ENCODE results near the gene DNAJC3. TPM values are rescaled to one million over a fixed set of nuclear protein-coding genes. Genes with fewer than 3 reads are reported as not detected.
A peak's percentile ranks its signal among the peaks of the same experiment; 100 is the strongest.

DNAJC3 gene
- polyA plus RNA-seq, 3 donors, result 39.1 to 42.2 (median 39.9) TPM

GRCh38 chr13:95791084-95791722, 114.3 kb downstream of the DNAJC3 start:
- no peak for DNase-seq (ENCODE audit: extremely low read depth in 1 of 11, low read depth in 9 of 11, low spot score in 4 of 11)

- no peak for DNase-seq (ENCODE audit: extremely low read depth in 1 of 11, low read depth in 9 of 11, low spot score in 4 of 11)
Measured at GRCh38 chr13:95793018-95793555, 116.1 kb downstream of the DNAJC3 start.

GRCh38 chr13:95793781-95794180, 116.8 kb downstream of the DNAJC3 start:
- DNase-seq (ENCODE audit: extremely low read depth in 1 of 11, low read depth in 9 of 11, low spot score in 4 of 11), result no peak

- DNase-seq (ENCODE audit: extremely low read depth in 1 of 11, low read depth in 9 of 11, low spot score in 4 of 11), result no peak
Measured at GRCh38 chr13:95797016-95797415, 120.1 kb downstream of the DNAJC3 start.

DNA sequence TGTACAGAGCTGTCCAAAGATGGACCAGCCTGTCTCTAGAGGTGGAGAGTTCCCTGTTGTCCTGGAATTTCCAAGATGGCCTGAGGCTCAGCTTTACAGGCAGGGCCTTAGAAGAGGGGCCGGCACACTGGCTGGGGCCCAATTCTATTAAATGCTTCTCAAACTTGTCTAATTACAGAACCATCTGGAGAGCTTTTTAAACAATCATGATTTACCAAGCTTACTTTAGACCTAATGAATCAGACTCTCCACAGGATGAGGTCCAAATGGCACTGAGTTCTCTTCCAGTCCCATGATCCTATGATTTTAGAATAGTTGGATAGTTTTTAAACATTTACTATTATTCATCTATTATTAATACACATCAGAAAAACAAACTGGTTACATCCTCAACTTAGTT, 123.5 kb downstream of the DNAJC3 start:
- DNase-seq (ENCODE audit: extremely low read depth in 1 of 11, low read depth in 9 of 11, low spot score in 4 of 11), result no peak

DNA sequence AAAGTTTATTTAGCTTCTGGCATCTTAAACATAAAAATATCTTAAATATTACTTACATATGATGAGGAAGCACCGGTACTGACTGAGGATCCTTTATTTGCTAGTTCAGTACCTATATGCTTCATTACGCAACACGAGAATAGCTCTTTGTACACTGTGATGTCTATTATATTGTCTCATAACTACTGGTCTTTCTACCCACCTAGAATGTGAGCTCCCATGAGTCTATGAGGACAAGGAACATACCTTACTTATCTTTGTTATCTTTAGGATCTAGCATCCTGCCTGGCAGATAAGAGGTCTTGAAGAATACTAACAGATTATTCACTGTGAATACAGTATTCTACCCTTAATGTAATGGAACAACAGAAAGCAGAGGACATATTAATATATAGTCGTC, 124.9 kb downstream of the DNAJC3 start:
- DNase-seq (ENCODE audit: extremely low read depth in 1 of 11, low read depth in 9 of 11, low spot score in 4 of 11), result no peak

- peak in 7 of 11 donors; percentile 4 to 32 (median 15) for DNase-seq (ENCODE audit: extremely low read depth in 1 of 11, low read depth in 9 of 11, low spot score in 4 of 11)
Measured at GRCh38 chr13:95805921-95806320, 129.0 kb downstream of the DNAJC3 start.

- no peak for DNase-seq (ENCODE audit: extremely low read depth in 1 of 11, low read depth in 9 of 11, low spot score in 4 of 11)
Measured at GRCh38 chr13:95809429-95809828, 132.5 kb downstream of the DNAJC3 start.

GRCh38 chr13:95813139-95813538, 136.2 kb downstream of the DNAJC3 start:
- DNase-seq (ENCODE audit: extremely low read depth in 1 of 11, low read depth in 9 of 11, low spot score in 4 of 11), result no peak

DNA sequence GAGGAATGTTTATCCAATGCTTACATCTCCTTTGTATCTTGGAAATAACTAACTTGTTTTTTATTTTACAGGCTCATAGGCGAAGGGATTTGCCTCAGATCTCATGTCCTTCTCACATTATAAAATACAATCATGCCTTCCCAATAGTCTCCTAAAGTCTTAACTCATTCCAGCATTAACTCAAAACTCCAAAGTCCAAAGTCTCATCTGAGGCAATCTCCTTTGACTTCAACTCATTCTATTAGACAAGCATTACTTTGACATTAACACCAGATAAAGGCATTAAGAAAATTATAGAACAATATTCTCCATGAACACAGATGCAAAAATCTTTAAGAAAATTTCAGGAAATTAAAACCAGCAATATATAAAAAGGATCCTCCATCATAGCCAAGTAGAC, 137.6 kb downstream of the DNAJC3 start:
- no peak for DNase-seq (ENCODE audit: extremely low read depth in 1 of 11, low read depth in 9 of 11, low spot score in 4 of 11)

GRCh38 chr13:95822303-95822702, 145.4 kb downstream of the DNAJC3 start:
- DNase-seq (ENCODE audit: extremely low read depth in 1 of 11, low read depth in 9 of 11, low spot score in 4 of 11), result no peak

GRCh38 chr13:95833126-95833525, 156.2 kb downstream of the DNAJC3 start:
- DNase-seq (ENCODE audit: extremely low read depth in 1 of 11, low read depth in 9 of 11, low spot score in 4 of 11), result no peak

DNA sequence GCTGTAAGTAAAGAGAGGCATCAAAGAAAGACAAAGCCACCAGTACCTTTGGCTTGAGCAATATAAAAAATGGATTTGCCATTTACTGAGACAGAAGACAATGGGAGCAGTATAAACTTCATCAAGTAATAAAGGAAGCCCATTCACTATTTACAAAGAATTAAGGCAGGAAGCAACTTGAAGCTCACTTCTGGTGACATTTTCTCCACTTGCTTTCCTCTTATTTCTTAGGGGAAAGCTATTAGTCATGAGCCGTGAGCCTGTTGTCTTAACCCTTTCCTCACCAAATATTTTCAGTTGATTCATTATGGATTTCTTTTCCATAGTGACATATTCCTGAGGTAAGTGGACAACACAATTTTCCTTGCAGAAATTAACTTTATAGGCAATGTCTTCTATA, 156.8 kb downstream of the DNAJC3 start:
- no peak for DNase-seq (ENCODE audit: extremely low read depth in 1 of 11, low read depth in 9 of 11, low spot score in 4 of 11)

GRCh38 chr13:95834134-95834765, 157.3 kb downstream of the DNAJC3 start:
- peak; percentile 51 to 79 (median 61) for DNase-seq (ENCODE audit: extremely low read depth in 1 of 11, low read depth in 9 of 11, low spot score in 4 of 11)

GRCh38 chr13:95841894-95842293, 165.0 kb downstream of the DNAJC3 start:
- no peak for DNase-seq (ENCODE audit: extremely low read depth in 1 of 11, low read depth in 9 of 11, low spot score in 4 of 11)

GRCh38 chr13:95842898-95843297, 166.0 kb downstream of the DNAJC3 start:
- DNase-seq (ENCODE audit: extremely low read depth in 1 of 11, low read depth in 9 of 11, low spot score in 4 of 11), result no peak

Other genes with a start within 250 kb of the DNAJC3 start
- 100 to 1,000 TPM in 2 of 3 donors, 10 to 100 TPM in 1; 96.0 to 112 (median 104) TPM for gene CLDN10, start 124.4 kb upstream of the DNAJC3 start, polyA plus RNA-seq (ENCODE audit: insufficient read length in 3 of 3)
- gene DZIP1, start 32.4 kb upstream of the DNAJC3 start, polyA plus RNA-seq (ENCODE audit: insufficient read length in 3 of 3), result 10 to 100 TPM; 61.1 to 69.9 (median 69.1) TPM